ENCODE data around the gene NCF4.

DNA sequence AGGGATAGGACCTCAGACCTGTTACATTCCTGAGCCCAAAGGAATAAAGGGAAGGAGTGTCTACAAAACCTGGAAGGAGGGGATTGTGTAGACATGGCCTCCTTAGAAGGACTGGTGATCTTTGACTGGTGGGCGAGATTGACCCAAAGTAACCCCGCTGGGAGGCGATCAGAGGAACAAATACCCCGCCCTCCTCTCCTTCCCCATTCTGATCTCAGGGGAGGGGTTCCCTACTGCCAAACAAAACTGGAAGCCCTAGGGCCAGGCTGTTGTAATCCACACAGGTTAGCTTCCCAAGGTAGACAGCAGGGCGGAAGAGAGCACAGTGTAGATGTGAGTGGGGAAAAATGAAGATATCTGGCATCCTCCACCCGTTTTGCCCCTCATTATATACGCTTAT, 24.7 kb downstream of the NCF4 start:
- TF ChIP-seq, protein P1, sequence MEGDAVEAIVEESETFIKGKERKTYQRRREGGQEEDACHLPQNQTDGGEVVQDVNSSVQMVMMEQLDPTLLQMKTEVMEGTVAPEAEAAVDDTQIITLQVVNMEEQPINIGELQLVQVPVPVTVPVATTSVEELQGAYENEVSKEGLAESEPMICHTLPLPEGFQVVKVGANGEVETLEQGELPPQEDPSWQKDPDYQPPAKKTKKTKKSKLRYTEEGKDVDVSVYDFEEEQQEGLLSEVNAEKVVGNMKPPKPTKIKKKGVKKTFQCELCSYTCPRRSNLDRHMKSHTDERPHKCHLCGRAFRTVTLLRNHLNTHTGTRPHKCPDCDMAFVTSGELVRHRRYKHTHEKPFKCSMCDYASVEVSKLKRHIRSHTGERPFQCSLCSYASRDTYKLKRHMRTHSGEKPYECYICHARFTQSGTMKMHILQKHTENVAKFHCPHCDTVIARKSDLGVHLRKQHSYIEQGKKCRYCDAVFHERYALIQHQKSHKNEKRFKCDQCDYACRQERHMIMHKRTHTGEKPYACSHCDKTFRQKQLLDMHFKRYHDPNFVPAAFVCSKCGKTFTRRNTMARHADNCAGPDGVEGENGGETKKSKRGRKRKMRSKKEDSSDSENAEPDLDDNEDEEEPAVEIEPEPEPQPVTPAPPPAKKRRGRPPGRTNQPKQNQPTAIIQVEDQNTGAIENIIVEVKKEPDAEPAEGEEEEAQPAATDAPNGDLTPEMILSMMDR (conservative IDR thresholded peaks at IDR 0.05) = no peak
- no peak for TF ChIP-seq ZFX (IDR thresholded peaks at IDR 0.05)

Measured in C4-2B (cell line).